Renal pelvis (tissue), 3 donors: Measurements from ENCODE around the gene VSIG10L2. TPM values are rescaled to one million over a fixed set of nuclear protein-coding genes. Genes with fewer than 3 reads are reported as not detected.

Experiments
- polyA plus RNA-seq, 3 donors: library from polyadenylated mRNA; unstranded; fragments of 120-200 nt; gene quantifications; one replicate each; pipeline ENCODE4 v1.2.1, GENCODE V29; 2013; ENCODE audit not compliant: insufficient read length in 3 of 3

VSIG10L2 gene
- polyA plus RNA-seq, 3 donors: 0.06 TPM; not detected in 2

Other genes with a start within 250 kb of the VSIG10L2 start
- gene PATE1, start 199.8 kb upstream of the VSIG10L2 start, polyA plus RNA-seq: not detected
- gene PATE2, start 167.2 kb upstream of the VSIG10L2 start, polyA plus RNA-seq: not detected
- under 1 TPM in 1 of 3 donors, not detected in 2; 0.13 TPM for gene PATE3, start 157.9 kb upstream of the VSIG10L2 start, polyA plus RNA-seq
- under 1 TPM in 1 of 3 donors, not detected in 2; 0.31 TPM for gene PATE4, start 112.7 kb upstream of the VSIG10L2 start, polyA plus RNA-seq
- gene HYLS1, start 58.4 kb upstream of the VSIG10L2 start, polyA plus RNA-seq: 10 to 100 TPM; 10.5 to 12.4 (median 11.4) TPM
- gene PUS3, start 42.8 kb upstream of the VSIG10L2 start, polyA plus RNA-seq: 10 to 100 TPM; 15.5 to 19.9 (median 17.1) TPM
- 1 to 10 TPM; 4.7 to 5.5 (median 4.8) TPM for gene DDX25, start 41.5 kb upstream of the VSIG10L2 start, polyA plus RNA-seq
- gene CDON, start 116.8 kb downstream of the VSIG10L2 start, polyA plus RNA-seq: 10 to 100 TPM; 23.8 to 30.0 (median 29.8) TPM